ENCODE measurements around the gene NCSTN.

The NCSTN gene

GRCh38 chr1:160352555-160352954, 9.4 kb downstream of the NCSTN start:
- DNase-seq (ENCODE audit: low spot score), result no peak

GRCh38 chr1:160353223-160353622, 10.0 kb downstream of the NCSTN start:
- DNase-seq (ENCODE audit: low spot score), result no peak

- DNase-seq (ENCODE audit: low spot score), result peak; percentile 73
These were observed 11.3 kb downstream of the NCSTN start for GRCh38 chr1:160354388-160354985.

GRCh38 chr1:160357286-160358002, 14.3 kb downstream of the NCSTN start:
- no peak for DNase-seq (ENCODE audit: low spot score)

- no peak for DNase-seq (ENCODE audit: low spot score)
These were observed 14.9 kb downstream of the NCSTN start for GRCh38 chr1:160358073-160358472.

- no peak for DNase-seq (ENCODE audit: low spot score)
These were observed 16.5 kb downstream of the NCSTN start for GRCh38 chr1:160359559-160360226.

- no peak for DNase-seq (ENCODE audit: low spot score)
These were observed 17.1 kb downstream of the NCSTN start for GRCh38 chr1:160360227-160360695.

GRCh38 chr1:160361199-160361598, 18.0 kb downstream of the NCSTN start:
- no peak for DNase-seq (ENCODE audit: low spot score)

GRCh38 chr1:160361814-160362167, 18.6 kb downstream of the NCSTN start:
- DNase-seq (ENCODE audit: low spot score), result no peak

- DNase-seq (ENCODE audit: low spot score), result peak; percentile 46
These were observed 19.2 kb downstream of the NCSTN start for GRCh38 chr1:160362168-160362957.

GRCh38 chr1:160363010-160363409, 19.8 kb downstream of the NCSTN start:
- no peak for DNase-seq (ENCODE audit: low spot score)

GRCh38 chr1:160363951-160364735, 21.0 kb downstream of the NCSTN start:
- DNase-seq (ENCODE audit: low spot score), result no peak

GRCh38 chr1:160365325-160365724, 22.1 kb downstream of the NCSTN start:
- DNase-seq (ENCODE audit: low spot score), result no peak

GRCh38 chr1:160366731-160367515, 23.7 kb downstream of the NCSTN start, which contains the start of gene NHLH1:
TSS of gene NHLH1 (plus strand) at chr1:160367071. CDS start at chr1:160370732, 3,661 bp downstream.
- DNase-seq (ENCODE audit: low spot score), result peak; percentile 74

- no peak for DNase-seq (ENCODE audit: low spot score)
These were observed 24.3 kb downstream of the NCSTN start for GRCh38 chr1:160367516-160367900.

- DNase-seq (ENCODE audit: low spot score), result no peak
These were observed 25.0 kb downstream of the NCSTN start for GRCh38 chr1:160367934-160368923.

- DNase-seq (ENCODE audit: low spot score), result no peak
These were observed 25.9 kb downstream of the NCSTN start for GRCh38 chr1:160369087-160369486.

GRCh38 chr1:160370561-160371345, 27.6 kb downstream of the NCSTN start:
- no peak for DNase-seq (ENCODE audit: low spot score)

GRCh38 chr1:160371346-160371631, 28.1 kb downstream of the NCSTN start:
- no peak for DNase-seq (ENCODE audit: low spot score)
